ENCODE measurements around the gene CHRFAM7A. TPM values are rescaled to one million over a fixed set of nuclear protein-coding genes. Genes with fewer than 3 reads are reported as not detected.
"Not testable (repeated sequence)": the region's sequence is repeated elsewhere in the genome, so short reads cannot be mapped to it uniquely, and the experiment has no call there.

Gene CHRFAM7A
- total RNA-seq, 1 experiment from 2014 or later: 1.4 TPM

GRCh38 chr15:30334152-30334551, 59.2 kb downstream of the CHRFAM7A start:
- H3K36me3 Mint-ChIP-seq (ENCODE audit: insufficient read depth, unreplicated experiment); intact Hi-C loops (cut with micrococcal nuclease; ENCODE audit: unreplicated experiment); H3K4me3 Mint-ChIP-seq (ENCODE audit: low read depth, unreplicated experiment); BruUV-seq (replicated peaks); H3K27me3 Mint-ChIP-seq (ENCODE audit: unreplicated experiment); DNase-seq; CTCF ChIA-PET; H3K4me1 Mint-ChIP-seq (ENCODE audit: low read depth, unreplicated experiment); H3K27ac Mint-ChIP-seq (ENCODE audit: unreplicated experiment); H3K9me3 Mint-ChIP-seq (ENCODE audit: low read depth, unreplicated experiment): not testable (repeated sequence)

GRCh38 chr15:30326145-30326544, 67.2 kb downstream of the CHRFAM7A start:
- CTCF ChIA-PET; H3K9me3 Mint-ChIP-seq (ENCODE audit: low read depth, unreplicated experiment); H3K36me3 Mint-ChIP-seq (ENCODE audit: insufficient read depth, unreplicated experiment); DNase-seq; H3K4me1 Mint-ChIP-seq (ENCODE audit: low read depth, unreplicated experiment); BruUV-seq (replicated peaks); H3K27me3 Mint-ChIP-seq (ENCODE audit: unreplicated experiment); H3K27ac Mint-ChIP-seq (ENCODE audit: unreplicated experiment); H3K4me3 Mint-ChIP-seq (ENCODE audit: low read depth, unreplicated experiment); intact Hi-C loops (cut with micrococcal nuclease; ENCODE audit: unreplicated experiment): not testable (repeated sequence)

GRCh38 chr15:30321063-30321462, 72.3 kb downstream of the CHRFAM7A start:
- not testable (repeated sequence) for H3K4me1 Mint-ChIP-seq (ENCODE audit: low read depth, unreplicated experiment)

GRCh38 chr15:30315704-30316103, 77.6 kb downstream of the CHRFAM7A start:
- CTCF ChIA-PET; H3K27ac Mint-ChIP-seq (ENCODE audit: unreplicated experiment); H3K9me3 Mint-ChIP-seq (ENCODE audit: low read depth, unreplicated experiment); DNase-seq; intact Hi-C loops (cut with micrococcal nuclease; ENCODE audit: unreplicated experiment); H3K27me3 Mint-ChIP-seq (ENCODE audit: unreplicated experiment); BruUV-seq (replicated peaks); H3K4me3 Mint-ChIP-seq (ENCODE audit: low read depth, unreplicated experiment); H3K4me1 Mint-ChIP-seq (ENCODE audit: low read depth, unreplicated experiment); H3K36me3 Mint-ChIP-seq (ENCODE audit: insufficient read depth, unreplicated experiment): not testable (repeated sequence)

More at GRCh38 chr15:30321063-30321462, 72.3 kb downstream of the CHRFAM7A start:
- H3K27me3 Mint-ChIP-seq (ENCODE audit: unreplicated experiment); H3K27ac Mint-ChIP-seq (ENCODE audit: unreplicated experiment); intact Hi-C loops (cut with micrococcal nuclease; ENCODE audit: unreplicated experiment); BruUV-seq (replicated peaks); H3K9me3 Mint-ChIP-seq (ENCODE audit: low read depth, unreplicated experiment); H3K4me3 Mint-ChIP-seq (ENCODE audit: low read depth, unreplicated experiment); H3K36me3 Mint-ChIP-seq (ENCODE audit: insufficient read depth, unreplicated experiment); CTCF ChIA-PET; DNase-seq: not testable (repeated sequence)

GRCh38 chr15:30310575-30310974, 82.8 kb downstream of the CHRFAM7A start:
- intact Hi-C loops (cut with micrococcal nuclease; ENCODE audit: unreplicated experiment); BruUV-seq (replicated peaks); H3K9me3 Mint-ChIP-seq (ENCODE audit: low read depth, unreplicated experiment); H3K27me3 Mint-ChIP-seq (ENCODE audit: unreplicated experiment); CTCF ChIA-PET; DNase-seq; H3K36me3 Mint-ChIP-seq (ENCODE audit: insufficient read depth, unreplicated experiment); H3K4me3 Mint-ChIP-seq (ENCODE audit: low read depth, unreplicated experiment); H3K27ac Mint-ChIP-seq (ENCODE audit: unreplicated experiment); H3K4me1 Mint-ChIP-seq (ENCODE audit: low read depth, unreplicated experiment): not testable (repeated sequence)

Other genes with a start within 250 kb of the CHRFAM7A start
- 0.24 and 0.50 TPM in 2 replicates for gene GOLGA8R, start 20.7 kb upstream of the CHRFAM7A start, total RNA-seq (2022)
- gene GOLGA8Q, start 158.5 kb upstream of the CHRFAM7A start, total RNA-seq (2022): not detected in 2 replicates
- 0.27 TPM in 1 of 2 replicates, not detected in the other for gene GOLGA8H, start 210.5 kb upstream of the CHRFAM7A start, total RNA-seq (2022)

Data from Calu3 (cell line).